Thymus (tissue), 11 donors: ENCODE results near the gene RAD52. TPM values are rescaled to one million over a fixed set of nuclear protein-coding genes. Genes with fewer than 3 reads are reported as not detected.

Experiments used
- DNase-seq, 9 donors: peaks; one replicate each; pipeline ENCODE4 v3.0.0-alpha.2; 2013; ENCODE audit warnings: low spot score in 9 of 9, low read depth in 6 of 9, missing footprints in 1 of 9
- H3K27ac ChIP-seq, 2 donors: one replicate each; pipeline ENCODE4 v1.5.1; 2013; ENCODE audit warnings: control low read depth in 1 of 2, low read depth in 1 of 2, low read length in 1 of 2, mild to moderate bottlenecking in 1 of 2, moderate library complexity in 1 of 2
- H3K27me3 ChIP-seq, 2 donors: one replicate each; pipeline ENCODE4 v1.5.1; 2013; ENCODE audit warnings: low read length in 1 of 2; ENCODE audit not compliant: control insufficient read depth in 2 of 2, insufficient read depth in 1 of 2
- H3K36me3 ChIP-seq, 2 donors: one replicate each; pipeline ENCODE4 v1.5.1; 2013; ENCODE audit warnings: low read length in 1 of 2, mild to moderate bottlenecking in 1 of 2, moderate library complexity in 1 of 2; ENCODE audit not compliant: control insufficient read depth in 2 of 2, insufficient read depth in 2 of 2
- H3K4me1 ChIP-seq, 2 donors: one replicate each; pipeline ENCODE4 v1.5.1; 2013; ENCODE audit warnings: low read length in 2 of 2; ENCODE audit not compliant: control insufficient read depth in 2 of 2, insufficient read depth in 2 of 2
- H3K4me3 ChIP-seq, 2 donors: one replicate each; pipeline ENCODE4 v1.5.1; 2013; ENCODE audit warnings: low read length in 2 of 2, control low read depth in 1 of 2, mild to moderate bottlenecking in 1 of 2
- H3K9me3 ChIP-seq, 2 donors: one replicate each; pipeline ENCODE4 v1.5.1; 2013; ENCODE audit warnings: low read length in 1 of 2, mild to moderate bottlenecking in 1 of 2; ENCODE audit not compliant: control insufficient read depth in 2 of 2, insufficient read depth in 1 of 2
- WGBS: extraction: QIAGEN DNeasy Blood & Tissue Kit; methylation state at CpG from one replicate; pipeline ENCODE4 v1.1.7; 2013; 5-methylcytosine and 5-hydroxymethylcytosine counted together
- polyA plus RNA-seq: library from polyadenylated mRNA; stranded (reverse); fragments of 200-250 nt; gene quantifications from one replicate; pipeline ENCODE4 v1.2.3, GENCODE V29; 2013
- total RNA-seq: library from RNA; stranded (reverse); fragments of 120-200 nt; gene quantifications from one replicate; pipeline ENCODE4 v1.2.4, GENCODE V29; 2013
- donor health status: healthy.

RAD52 gene
- total and polyA plus RNA-seq, 2 donors: 10.3 to 13.3 TPM

GRCh38 chr12:931060-931459, 18.4 kb downstream of the RAD52 start:
- no peak overlapping the region for H3K27ac ChIP-seq
- no peaks in the 10 kb centered on the region for H3K27me3 ChIP-seq
- 95% methylated on average over 5 of the region's 5 CpGs for WGBS
- no peaks in the 10 kb centered on the region for H3K4me1 ChIP-seq
- no peak for DNase-seq
- peaks cover 42 to 54% of the 10 kb centered on the region in 2 donors for H3K36me3 ChIP-seq
- H3K9me3 ChIP-seq: no peaks in the 10 kb centered on the region
- no peak overlapping the region for H3K4me3 ChIP-seq

- WGBS: 90% methylated on average over 12 of the region's 12 CpGs
- H3K9me3 ChIP-seq: no peaks in the 10 kb centered on the region
These were observed 22.9 kb downstream of the RAD52 start for GRCh38 chr12:926641-927040.

GRCh38 chr12:922285-922684, 27.2 kb downstream of the RAD52 start:
- peaks cover 38 to 62% of the 10 kb centered on the region in 2 donors for H3K36me3 ChIP-seq
- 97% methylated on average over 2 of the region's 2 CpGs for WGBS
- no peak overlapping the region for H3K4me3 ChIP-seq
- H3K9me3 ChIP-seq: no peaks in the 10 kb centered on the region
- H3K27ac ChIP-seq: no peak overlapping the region
- no peaks in the 10 kb centered on the region for H3K4me1 ChIP-seq
- H3K27me3 ChIP-seq: no peaks in the 10 kb centered on the region
- no peak for DNase-seq

More at GRCh38 chr12:926641-927040, 22.9 kb downstream of the RAD52 start:
- no peak for DNase-seq
- Histone ChIP-seq H3K4me3 (no peak overlapping the region), H3K36me3 (peaks cover 54 to 69% of the 10 kb centered on the region in 2 donors), H3K4me1 (no peaks in the 10 kb centered on the region), H3K27ac (no peak overlapping the region), H3K27me3 (no peaks in the 10 kb centered on the region)

- no peak for DNase-seq
- Histone ChIP-seq H3K27me3 (no peaks in the 10 kb centered on the region), H3K9me3 (no peaks in the 10 kb centered on the region), H3K4me1 (peaks cover 0 to 3% of the 10 kb centered on the region in 2 donors), H3K4me3 (no peak overlapping the region), H3K36me3 (peaks cover 37 to 62% of the 10 kb centered on the region in 2 donors), H3K27ac (no peak overlapping the region)
- WGBS: 97% methylated on average over 1 of the region's 1 CpG
These were observed 28.8 kb downstream of the RAD52 start for GRCh38 chr12:920676-921075.

GRCh38 chr12:916712-917445, 32.6 kb downstream of the RAD52 start:
- H3K27ac ChIP-seq: peak overlapping the region in 1 of 2 donors; percentile 15
- peaks cover 46 to 78% of the 10 kb centered on the region in 2 donors for H3K36me3 ChIP-seq
- H3K4me1 ChIP-seq: peaks cover 7 to 11% of the 10 kb centered on the region in 2 donors
- no peaks in the 10 kb centered on the region for H3K9me3 ChIP-seq
- no peaks in the 10 kb centered on the region for H3K27me3 ChIP-seq
- DNase-seq: no peak
- 95% methylated on average over 23 of the region's 23 CpGs for WGBS
- H3K4me3 ChIP-seq: no peak overlapping the region

- Histone ChIP-seq H3K27ac (peak overlapping the region in 1 of 2 donors; percentile 1), H3K36me3 (peaks cover 52 to 79% of the 10 kb centered on the region in 2 donors), H3K27me3 (no peaks in the 10 kb centered on the region), H3K9me3 (no peaks in the 10 kb centered on the region), H3K4me1 (peaks cover 7 to 11% of the 10 kb centered on the region in 2 donors), H3K4me3 (no peak overlapping the region)
- no peak for DNase-seq
- 60% methylated on average over 27 of the region's 27 CpGs for WGBS
These were observed 33.3 kb downstream of the RAD52 start for GRCh38 chr12:916240-916639.

GRCh38 chr12:915090-915489, 34.4 kb downstream of the RAD52 start:
- peak in 1 of 9 donors; percentile 48 for DNase-seq
- Histone ChIP-seq H3K36me3 (peaks cover 58 to 84% of the 10 kb centered on the region in 2 donors), H3K27me3 (no peaks in the 10 kb centered on the region), H3K4me1 (peaks cover 7 to 11% of the 10 kb centered on the region in 2 donors), H3K9me3 (no peaks in the 10 kb centered on the region), H3K27ac (peak overlapping the region; percentile 1 to 50), H3K4me3 (no peak overlapping the region)
- 22% methylated on average over 5 of the region's 5 CpGs for WGBS

GRCh38 chr12:913919-914698, 35.4 kb downstream of the RAD52 start:
- 90% methylated on average over 15 of the region's 15 CpGs for WGBS
- Histone ChIP-seq H3K27me3 (no peaks in the 10 kb centered on the region), H3K27ac (no peak overlapping the region), H3K9me3 (no peaks in the 10 kb centered on the region), H3K36me3 (peaks cover 63 to 90% of the 10 kb centered on the region in 2 donors), H3K4me1 (peaks cover 7 to 11% of the 10 kb centered on the region in 2 donors), H3K4me3 (no peak overlapping the region)
- DNase-seq: no peak
